Measurements from ENCODE around the gene CDRT15.

- TF ChIP-seq CTCF (conservative IDR thresholded peaks at IDR 0.05; ENCODE audit: low read depth in 2 of 2) (no peak), CREB1 (CRISPR knock-in tag; IDR thresholded peaks at IDR 0.05; ENCODE audit: low read depth) (no peak), EZH2 (IDR thresholded peaks at IDR 0.05; ENCODE audit: low read depth, unreplicated experiment) (no peak), REST (IDR thresholded peaks at IDR 0.05; ENCODE audit: unreplicated experiment) (no peak), POLR2AphosphoS5 (IDR thresholded peaks at IDR 0.05; ENCODE audit: low read depth) (no peak), JUNB (IDR thresholded peaks at IDR 0.05; ENCODE audit: unreplicated experiment) (no peak)
These were observed 22.4 kb downstream of the CDRT15 start for GRCh38 chr17:14214271-14214670.

All from GM23338 (cell line).